HG03457 (cell line): Measurements from ENCODE around the gene SENP6.
"Not testable (repeated sequence)": the region's sequence is repeated elsewhere in the genome, so short reads cannot be mapped to it uniquely, and the experiment has no call there.

ENCODE experiments used
- ATAC-seq: cut with Tn5 transposase; IDR thresholded peaks from one replicate; pipeline ENCODE4 v1.9.1; 2021; ENCODE audit warnings: moderate number of reproducible peaks; ENCODE audit not compliant: unreplicated experiment

Gene SENP6

GRCh38 chr6:75608956-75609533, 7.4 kb downstream of the SENP6 start:
- ATAC-seq = no peak

GRCh38 chr6:75609639-75610590, 8.2 kb downstream of the SENP6 start:
- ATAC-seq = no peak

GRCh38 chr6:75611011-75611701, 9.5 kb downstream of the SENP6 start:
- ATAC-seq = no peak

GRCh38 chr6:75611702-75612375, 10.2 kb downstream of the SENP6 start:
- ATAC-seq = peak; percentile 42

GRCh38 chr6:75612434-75612833, 10.8 kb downstream of the SENP6 start:
- ATAC-seq = peak; percentile 16

GRCh38 chr6:75613056-75613501, 11.4 kb downstream of the SENP6 start:
- no peak for ATAC-seq

GRCh38 chr6:75618437-75618836, 16.8 kb downstream of the SENP6 start:
- no peak for ATAC-seq

- ATAC-seq = no peak
These were observed 17.7 kb downstream of the SENP6 start for GRCh38 chr6:75619230-75619899.

- no peak for ATAC-seq
These were observed 19.0 kb downstream of the SENP6 start for GRCh38 chr6:75620381-75621304.

- ATAC-seq = no peak
These were observed 20.2 kb downstream of the SENP6 start for GRCh38 chr6:75621846-75622245.

GRCh38 chr6:75623491-75623890, 21.8 kb downstream of the SENP6 start:
- ATAC-seq = no peak

- no peak for ATAC-seq
These were observed 22.7 kb downstream of the SENP6 start for GRCh38 chr6:75624335-75624734.

- no peak for ATAC-seq
These were observed 23.3 kb downstream of the SENP6 start for GRCh38 chr6:75624988-75625387.

GRCh38 chr6:75626561-75626960, 24.9 kb downstream of the SENP6 start:
- no peak for ATAC-seq

- not testable (repeated sequence) for ATAC-seq
These were observed 26.0 kb downstream of the SENP6 start for GRCh38 chr6:75627708-75628107.

- ATAC-seq = no peak
These were observed 30.4 kb downstream of the SENP6 start for GRCh38 chr6:75631859-75632635.

- ATAC-seq = no peak
These were observed 31.4 kb downstream of the SENP6 start for GRCh38 chr6:75633045-75633444.

GRCh38 chr6:75642311-75642710, 40.6 kb downstream of the SENP6 start:
- no peak for ATAC-seq

- no peak for ATAC-seq
These were observed 41.5 kb downstream of the SENP6 start for GRCh38 chr6:75643173-75643572.
